ENCODE results near the gene TTC3.
"Not testable (repeated sequence)": the region's sequence is repeated elsewhere in the genome, so short reads cannot be mapped to it uniquely, and the experiment has no call there.

The TTC3 gene

DNA sequence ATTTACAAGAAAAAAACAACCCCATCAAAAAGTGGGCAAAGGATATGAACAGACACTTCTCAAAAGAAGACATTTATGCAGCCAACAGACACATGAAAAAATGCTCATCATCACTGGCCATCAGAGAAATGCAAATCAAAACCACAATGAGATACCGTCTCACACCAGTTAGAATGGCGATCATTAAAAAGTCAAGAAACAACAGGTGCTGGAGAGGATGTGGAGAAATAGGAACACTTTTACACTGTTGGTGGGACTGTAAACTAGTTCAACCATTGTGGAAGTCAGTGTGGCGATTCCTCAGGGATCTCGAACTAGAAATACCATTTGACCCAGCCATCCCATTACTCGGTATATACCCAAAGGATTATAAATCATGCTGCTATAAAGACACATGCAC is 70.3 kb downstream of the TTC3 start:
- ATAC-seq, DNase-seq, H3K27me3 Mint-ChIP-seq, H3K9me3 Mint-ChIP-seq, H3K27ac Mint-ChIP-seq, H3K4me1 Mint-ChIP-seq, H3K4me3 Mint-ChIP-seq: not testable (repeated sequence)

DNA sequence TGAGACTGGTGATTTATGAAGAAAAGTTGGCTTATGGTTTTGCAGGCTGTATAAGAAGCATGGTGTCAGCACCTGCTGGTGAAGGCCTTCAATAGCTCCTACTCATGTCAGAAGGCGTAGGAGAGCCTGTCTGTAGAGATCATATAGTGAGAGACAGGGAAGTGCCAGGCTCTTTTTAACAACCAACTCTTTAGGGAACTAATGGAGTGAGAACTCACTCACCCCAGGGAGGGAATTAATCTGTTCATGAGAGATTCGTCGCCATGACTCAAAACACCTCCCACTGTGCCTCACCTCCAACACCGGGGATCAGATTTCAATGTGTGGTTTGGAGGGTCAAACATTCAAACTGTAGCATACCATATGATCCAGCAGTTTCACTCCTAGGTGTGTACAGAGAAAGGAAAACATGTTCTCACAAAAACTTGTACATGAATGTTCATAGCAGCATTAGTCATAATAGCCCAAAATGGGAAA is 72.6 kb downstream of the TTC3 start:
- Mint-ChIP-seq H3K27ac (no peak overlapping the region), H3K4me1 (peaks cover 9% of the 10 kb centered on the region), H3K4me3 (no peak overlapping the region), H3K27me3 (no peaks in the 10 kb centered on the region), H3K9me3 (no peaks in the 10 kb centered on the region)
- no peak for DNase-seq
- no peak for ATAC-seq

DNA sequence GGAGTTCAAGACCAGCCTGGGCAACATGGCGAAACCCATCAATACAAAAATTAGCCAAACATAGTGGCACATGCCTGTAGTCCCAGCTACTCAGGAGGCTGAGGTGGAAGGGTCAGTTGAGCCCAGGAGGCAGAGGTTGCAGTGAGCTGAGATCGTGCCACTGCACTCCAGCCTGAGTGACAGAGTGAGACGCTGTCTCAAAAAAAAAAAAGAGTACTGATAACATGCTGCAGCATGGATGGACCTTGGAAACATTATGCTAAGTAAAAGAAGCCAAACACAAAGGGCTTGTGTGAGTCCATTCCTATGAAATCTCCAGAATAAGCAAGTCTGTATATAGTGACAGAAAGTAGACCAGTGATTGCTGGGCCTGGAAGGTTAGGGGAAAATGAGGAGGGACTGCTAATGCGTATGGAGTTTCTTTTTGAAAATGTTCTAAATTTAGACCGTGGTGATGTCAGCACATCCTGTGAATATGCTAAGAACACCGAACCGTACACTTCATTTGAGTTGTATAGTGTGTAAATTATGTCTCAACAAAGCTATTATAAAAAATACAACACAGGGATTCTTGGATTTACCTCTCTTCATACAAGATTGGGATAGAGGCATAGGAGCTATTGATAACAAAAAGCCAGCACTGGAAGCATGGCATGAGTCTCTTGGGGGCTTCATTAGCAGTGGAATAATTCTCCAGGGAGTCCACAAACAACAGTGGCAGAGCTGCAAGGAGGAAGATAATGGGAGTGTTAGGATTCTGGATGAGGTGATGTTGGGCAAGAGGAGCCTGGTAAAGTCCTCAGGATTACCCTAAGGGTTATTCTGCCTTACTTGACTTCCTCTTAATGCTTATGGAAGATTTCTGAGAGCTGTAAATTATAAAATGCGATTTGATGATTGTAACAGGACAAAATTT is 73.5 kb downstream of the TTC3 start:
- H3K9me3 Mint-ChIP-seq: no peaks in the 10 kb centered on the region

DNA sequence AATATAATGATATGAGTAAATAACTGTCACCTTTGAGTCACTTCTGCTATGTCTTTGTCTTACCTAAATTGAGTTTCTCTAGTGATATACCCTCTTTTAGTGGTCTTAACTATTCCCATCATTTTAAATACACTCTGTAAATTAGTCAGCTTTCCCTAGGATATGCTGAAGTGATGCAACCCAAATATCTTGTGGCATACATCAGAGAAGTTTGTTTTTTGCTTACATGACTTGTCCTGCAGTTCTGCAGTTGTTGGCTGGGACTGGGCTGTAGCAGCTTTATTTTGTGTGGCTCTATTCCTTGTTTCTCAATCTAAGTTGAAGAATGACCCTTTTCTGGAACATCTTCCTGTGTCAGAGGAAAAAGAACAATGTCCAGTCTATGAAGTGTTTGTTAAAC is 76.4 kb downstream of the TTC3 start:
- no peak for ATAC-seq
- Mint-ChIP-seq H3K4me1 (peaks cover 9% of the 10 kb centered on the region), H3K27me3 (no peaks in the 10 kb centered on the region), H3K4me3 (no peak overlapping the region), H3K27ac (peak overlapping the region in 1 of 2 donors; percentile 69), H3K9me3 (no peaks in the 10 kb centered on the region)
- DNase-seq: no peak

More for the DNA sequence above, 73.5 kb downstream of the TTC3 start:
- H3K27me3 Mint-ChIP-seq: no peaks in the 10 kb centered on the region
- H3K27ac Mint-ChIP-seq: peak overlapping the region in 1 of 2 donors; percentile 54
- DNase-seq (no peak), ATAC-seq (no peak)
- H3K4me1 Mint-ChIP-seq: peaks cover 9% of the 10 kb centered on the region
- H3K4me3 Mint-ChIP-seq: no peak overlapping the region

DNA sequence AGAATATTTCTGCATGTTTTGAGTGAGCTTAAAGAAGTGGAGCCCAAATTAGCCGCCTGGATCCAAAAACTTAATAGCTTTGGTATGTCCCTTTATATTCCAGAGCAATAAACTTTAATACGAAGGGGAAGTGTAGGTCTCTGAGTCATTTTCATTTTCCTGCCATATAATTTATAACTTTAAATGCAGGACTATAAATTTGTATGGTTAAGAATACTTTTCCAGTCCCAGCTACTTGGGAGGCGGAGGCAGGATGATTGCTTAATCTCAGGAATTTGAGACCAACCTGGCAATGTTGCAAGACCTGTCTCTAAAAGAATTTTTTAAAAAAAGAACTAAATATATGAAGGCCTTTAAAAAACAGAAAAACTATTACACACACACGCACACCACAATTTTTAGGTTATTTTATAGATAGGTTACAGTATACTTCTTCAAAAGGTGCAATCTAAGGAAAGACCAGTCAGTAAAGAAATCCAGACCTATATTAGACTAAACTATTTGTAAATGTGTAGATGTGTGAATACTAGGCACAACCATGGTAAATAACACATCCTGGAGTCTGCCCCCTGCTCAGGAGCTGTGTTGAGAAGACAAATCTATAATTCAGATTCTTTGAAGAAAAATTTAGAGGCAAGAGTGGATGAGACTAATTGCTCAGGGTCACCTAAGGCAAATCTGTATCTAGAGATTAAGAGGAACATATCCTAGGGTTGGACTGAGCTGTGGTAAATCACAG is 80.3 kb downstream of the TTC3 start:
- Mint-ChIP-seq H3K4me3 (no peak overlapping the region), H3K4me1 (no peaks in the 10 kb centered on the region), H3K9me3 (no peaks in the 10 kb centered on the region), H3K27me3 (no peaks in the 10 kb centered on the region), H3K27ac (no peak overlapping the region)
- no peak for ATAC-seq
- DNase-seq: no peak

DNA sequence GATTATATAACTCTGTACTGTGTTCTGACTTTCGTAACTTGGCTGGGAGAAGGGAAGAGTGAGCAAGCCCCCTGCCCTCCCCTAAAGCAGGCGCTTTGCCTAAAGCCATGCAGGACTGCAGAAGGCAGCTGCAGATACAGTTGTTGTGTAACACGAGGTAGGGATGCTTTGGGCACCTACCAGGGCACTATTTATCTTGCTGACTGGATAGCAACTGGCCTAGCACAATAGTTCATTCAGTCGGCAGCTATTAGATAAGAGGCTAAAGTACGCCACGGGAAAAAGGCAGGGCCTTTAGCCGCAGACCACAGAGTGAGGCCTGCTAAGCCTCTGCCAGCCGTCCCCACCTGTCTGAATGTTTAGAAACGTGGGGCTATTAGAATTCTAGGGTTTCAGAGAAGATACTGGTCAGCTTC is 80.9 kb downstream of the TTC3 start:
- ATAC-seq: no peak
- no peaks in the 10 kb centered on the region for H3K27me3 Mint-ChIP-seq
- H3K4me1 Mint-ChIP-seq: peaks cover 6% of the 10 kb centered on the region
- no peak for DNase-seq
- no peak overlapping the region for H3K27ac Mint-ChIP-seq
- no peak overlapping the region for H3K4me3 Mint-ChIP-seq
- no peaks in the 10 kb centered on the region for H3K9me3 Mint-ChIP-seq

DNA sequence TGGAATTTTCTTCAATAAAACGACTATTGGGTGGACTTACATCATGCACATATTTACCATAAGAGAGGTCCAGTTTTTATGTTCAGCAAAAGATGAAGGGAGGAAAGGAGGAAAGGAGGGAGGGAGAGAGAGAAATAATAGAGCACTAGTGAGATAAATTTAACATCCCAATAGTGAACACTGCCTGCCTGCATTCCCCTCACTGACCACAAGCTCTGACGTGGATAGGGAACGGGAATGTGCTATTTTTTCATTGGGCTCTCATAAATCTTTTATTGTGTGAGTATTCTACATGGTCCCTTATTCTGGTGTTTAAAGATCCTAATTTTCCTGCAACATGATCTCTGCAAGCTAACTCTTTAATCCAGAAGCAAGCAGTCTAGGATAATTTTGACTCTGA is 82.1 kb downstream of the TTC3 start:
- no peak for DNase-seq
- peaks cover 13% of the 10 kb centered on the region for H3K4me1 Mint-ChIP-seq
- no peak for ATAC-seq
- no peaks in the 10 kb centered on the region for H3K27me3 Mint-ChIP-seq
- H3K27ac Mint-ChIP-seq: peak overlapping the region in 1 of 2 donors; percentile 47
- no peak overlapping the region for H3K4me3 Mint-ChIP-seq
- H3K9me3 Mint-ChIP-seq: no peaks in the 10 kb centered on the region

DNA sequence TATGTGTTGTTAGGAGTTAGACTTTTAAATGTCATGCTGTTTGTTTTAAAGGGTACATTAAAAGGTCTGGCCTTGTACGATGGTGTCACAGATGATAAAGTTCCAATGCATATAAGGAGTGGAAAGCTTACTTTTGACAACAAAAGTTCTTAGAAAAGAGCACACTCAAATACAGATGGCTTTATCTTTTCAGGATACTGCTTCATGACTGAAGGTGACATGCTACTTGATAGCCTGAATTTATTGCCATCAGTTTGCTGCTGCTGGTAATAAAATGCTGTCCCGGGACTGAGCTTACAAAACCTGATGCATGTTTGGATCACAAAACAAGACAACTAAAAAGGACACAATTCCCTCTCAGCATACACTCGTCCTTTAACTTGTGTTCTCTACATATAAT is 84.9 kb downstream of the TTC3 start:
- peak overlapping the region in 1 of 2 donors; percentile 54 for H3K27ac Mint-ChIP-seq
- peaks cover 13% of the 10 kb centered on the region for H3K4me1 Mint-ChIP-seq
- ATAC-seq (no peak), DNase-seq (no peak)
- no peak overlapping the region for H3K4me3 Mint-ChIP-seq
- H3K9me3 Mint-ChIP-seq: no peaks in the 10 kb centered on the region
- H3K27me3 Mint-ChIP-seq: no peaks in the 10 kb centered on the region

DNA sequence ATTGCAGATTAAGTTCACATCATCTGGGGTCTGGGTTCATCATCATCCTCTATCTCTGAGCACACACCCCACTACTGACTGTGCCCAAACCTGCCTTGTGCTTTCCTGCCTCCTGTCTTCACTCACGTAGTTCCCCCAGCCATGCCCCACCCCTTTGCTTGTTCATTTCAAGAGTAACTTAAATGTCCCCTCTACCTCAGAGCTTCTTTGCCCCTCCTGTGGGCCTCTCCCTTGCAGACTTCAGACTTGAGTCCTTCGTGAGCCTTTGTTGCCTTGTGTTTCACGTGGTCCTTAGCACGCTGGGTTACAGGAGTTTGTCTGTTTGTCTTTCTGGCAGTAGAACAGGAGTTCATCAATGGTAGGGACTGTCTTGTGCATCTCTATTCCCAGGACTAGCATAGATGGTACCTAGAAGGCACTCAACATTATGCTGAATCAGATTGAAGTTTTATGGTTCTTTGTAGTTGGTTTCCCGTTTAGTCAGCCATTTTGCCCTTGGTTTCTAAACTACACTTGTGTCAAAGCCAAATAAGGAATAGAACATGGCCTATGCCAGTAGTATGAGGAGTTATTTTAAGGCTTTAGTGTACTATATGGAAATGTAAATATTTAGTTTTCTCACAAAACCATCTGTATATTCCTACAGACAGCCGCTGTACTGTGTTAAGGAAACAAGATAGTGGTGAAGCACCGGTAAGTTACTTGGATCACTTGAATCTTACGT is 86.2 kb downstream of the TTC3 start:
- no peaks in the 10 kb centered on the region for H3K9me3 Mint-ChIP-seq
- ATAC-seq: peak; percentile 98
- peak; percentile 35 to 63 for DNase-seq
- peaks cover 13% of the 10 kb centered on the region for H3K4me1 Mint-ChIP-seq
- H3K27me3 Mint-ChIP-seq: no peaks in the 10 kb centered on the region
- peak overlapping the region in 1 of 2 donors; percentile 83 for H3K27ac Mint-ChIP-seq
- H3K4me3 Mint-ChIP-seq: peak overlapping the region; percentile 14 to 37

DNA sequence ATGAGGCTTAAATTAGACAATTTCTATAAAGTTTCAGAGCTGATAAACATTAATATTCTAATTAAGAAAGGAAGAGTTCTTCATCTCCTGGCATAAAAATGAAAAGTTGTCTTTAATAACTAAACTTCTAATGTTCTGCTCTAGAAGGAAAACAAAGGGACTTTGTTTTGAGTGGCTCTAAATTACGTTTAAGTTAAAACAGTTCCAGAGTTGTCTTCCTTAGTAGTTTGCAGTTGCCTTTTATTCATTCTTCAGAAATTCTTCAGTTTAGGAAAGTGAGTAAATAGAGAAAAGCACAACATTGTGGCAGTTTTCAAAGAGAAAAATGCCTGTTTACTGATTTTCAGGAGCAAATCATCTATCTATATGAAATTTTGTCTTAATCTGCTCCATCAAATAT is 86.9 kb downstream of the TTC3 start:
- DNase-seq (no peak), ATAC-seq (no peak)
- H3K4me3 Mint-ChIP-seq: no peak overlapping the region
- H3K27me3 Mint-ChIP-seq: no peaks in the 10 kb centered on the region
- no peak overlapping the region for H3K27ac Mint-ChIP-seq
- no peaks in the 10 kb centered on the region for H3K9me3 Mint-ChIP-seq
- H3K4me1 Mint-ChIP-seq: peaks cover 13% of the 10 kb centered on the region

DNA sequence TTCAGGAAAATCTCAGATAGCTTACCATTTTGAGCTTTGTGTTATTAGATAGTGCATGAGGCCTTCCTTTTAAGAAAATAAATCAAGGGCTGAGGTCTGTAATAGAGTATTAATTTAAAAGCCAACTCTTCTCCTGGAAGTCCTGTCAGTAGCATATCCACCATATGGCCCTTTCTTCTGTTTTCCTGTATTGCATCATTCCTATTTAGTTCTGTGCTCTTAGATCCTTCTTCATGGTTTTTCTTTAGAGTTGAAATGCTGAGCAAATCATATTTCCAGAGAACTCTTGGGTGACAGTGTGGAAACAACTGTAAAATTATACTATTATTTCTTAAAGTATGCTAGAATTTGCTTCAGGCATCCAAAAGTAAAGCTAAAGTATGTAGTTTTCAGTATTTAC is 91.7 kb downstream of the TTC3 start:
- no peaks in the 10 kb centered on the region for H3K9me3 Mint-ChIP-seq
- ATAC-seq: no peak
- H3K27ac Mint-ChIP-seq: peak overlapping the region in 1 of 2 donors; percentile 58
- no peak overlapping the region for H3K4me3 Mint-ChIP-seq
- H3K4me1 Mint-ChIP-seq: no peaks in the 10 kb centered on the region
- no peaks in the 10 kb centered on the region for H3K27me3 Mint-ChIP-seq
- no peak for DNase-seq

DNA sequence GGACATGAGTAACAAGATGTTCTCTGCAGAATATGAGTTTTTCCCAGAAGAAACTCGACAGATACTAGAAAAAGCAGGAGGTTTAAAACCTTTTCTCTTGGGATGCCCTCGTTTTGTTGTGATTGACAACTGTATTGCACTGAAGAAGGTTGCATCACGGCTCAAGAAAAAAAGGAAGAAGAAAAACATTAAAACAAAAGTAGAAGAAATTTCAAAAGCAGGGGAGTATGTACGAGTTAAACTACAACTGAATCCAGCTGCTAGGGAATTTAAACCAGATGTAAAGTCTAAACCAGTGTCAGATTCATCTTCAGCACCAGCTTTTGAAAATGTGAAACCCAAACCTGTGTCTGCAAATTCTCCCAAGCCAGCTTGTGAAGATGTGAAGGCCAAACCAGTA is 92.5 kb downstream of the TTC3 start:
- H3K4me3 Mint-ChIP-seq: no peak overlapping the region
- no peaks in the 10 kb centered on the region for H3K4me1 Mint-ChIP-seq
- no peak overlapping the region for H3K27ac Mint-ChIP-seq
- DNase-seq (no peak), ATAC-seq (no peak)
- no peaks in the 10 kb centered on the region for H3K27me3 Mint-ChIP-seq
- H3K9me3 Mint-ChIP-seq: no peaks in the 10 kb centered on the region

DNA sequence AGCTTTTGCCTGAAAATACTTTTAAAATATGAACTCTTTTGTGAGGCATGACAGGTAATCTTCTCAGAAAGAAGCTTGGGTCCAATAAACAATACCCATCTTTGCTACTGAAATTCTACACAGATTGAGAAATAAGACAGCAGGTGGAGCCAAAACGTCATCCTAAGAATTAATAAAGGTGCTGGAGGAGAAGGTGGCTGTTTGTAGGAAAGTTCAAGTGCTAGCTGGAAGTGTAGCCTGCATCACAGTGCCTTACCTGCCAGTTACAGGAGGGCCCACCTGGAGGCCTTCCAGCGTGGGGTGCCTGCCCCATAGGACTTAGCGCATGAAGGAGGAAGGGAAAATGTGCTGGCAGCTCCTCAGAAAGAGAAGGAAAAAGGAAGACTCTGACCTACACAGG is 93.7 kb downstream of the TTC3 start:
- Mint-ChIP-seq H3K27ac (peak overlapping the region in 1 of 2 donors; percentile 7), H3K27me3 (no peaks in the 10 kb centered on the region), H3K4me3 (no peak overlapping the region), H3K4me1 (no peaks in the 10 kb centered on the region), H3K9me3 (no peaks in the 10 kb centered on the region)
- DNase-seq (no peak), ATAC-seq (no peak)

DNA sequence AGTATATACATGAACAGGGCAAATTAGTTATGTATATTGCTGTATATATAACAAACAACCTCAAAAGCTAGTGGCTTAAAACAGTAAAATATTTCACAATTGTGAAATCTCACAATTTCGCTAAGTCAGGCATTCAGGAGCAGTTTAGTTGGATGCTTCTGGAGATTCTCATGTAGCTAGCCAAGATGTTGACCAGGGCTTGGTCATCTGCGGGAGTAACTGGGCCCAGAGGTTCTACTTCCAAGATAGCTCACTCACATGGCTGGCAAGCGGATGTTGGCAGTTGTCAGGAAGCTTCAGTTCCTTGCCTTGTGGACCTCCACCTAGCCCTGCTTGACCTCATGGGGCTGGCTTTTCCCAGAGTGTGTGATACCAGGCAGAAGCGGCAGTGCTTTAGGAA is 95.6 kb downstream of the TTC3 start:
- no peak overlapping the region for H3K27ac Mint-ChIP-seq
- DNase-seq (no peak), ATAC-seq (no peak)
- H3K9me3 Mint-ChIP-seq: no peaks in the 10 kb centered on the region
- H3K27me3 Mint-ChIP-seq: no peaks in the 10 kb centered on the region
- no peaks in the 10 kb centered on the region for H3K4me1 Mint-ChIP-seq
- no peak overlapping the region for H3K4me3 Mint-ChIP-seq

DNA sequence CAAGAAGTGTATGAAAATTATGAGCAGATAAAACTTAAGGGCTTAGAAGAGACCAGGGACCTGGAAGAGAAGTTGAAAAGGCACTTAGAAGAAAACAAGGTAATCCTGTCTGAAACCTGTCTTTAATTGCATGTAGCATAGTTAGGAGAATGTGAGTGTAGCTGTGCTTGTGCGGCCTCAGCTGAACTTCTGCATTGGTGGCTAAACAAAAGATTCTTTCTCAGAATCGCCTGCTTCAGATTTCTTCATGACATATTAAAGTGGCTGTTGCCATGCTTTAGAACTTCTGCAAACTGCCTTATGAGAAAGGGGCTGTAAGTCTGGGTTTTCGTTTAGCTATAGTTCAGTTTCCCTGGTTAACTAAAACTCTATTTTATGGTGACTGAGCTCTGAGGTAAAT is 99.6 kb downstream of the TTC3 start:
- DNase-seq: no peak

More for the DNA sequence above, 99.6 kb downstream of the TTC3 start:
- Mint-ChIP-seq H3K4me3 (no peak overlapping the region), H3K27ac (no peak overlapping the region), H3K27me3 (no peaks in the 10 kb centered on the region), H3K9me3 (no peaks in the 10 kb centered on the region), H3K4me1 (no peaks in the 10 kb centered on the region)
- ATAC-seq: no peak

Data from stimulated activated naive CD8-positive, alpha-beta T cell treated with anti-CD3 and anti-CD28 coated beads, Interleukin-15, amount 100 ng/mL, for 72 hours (primary cell).